ENCODE data around the gene TAOK1.

TAOK1 gene

DNA sequence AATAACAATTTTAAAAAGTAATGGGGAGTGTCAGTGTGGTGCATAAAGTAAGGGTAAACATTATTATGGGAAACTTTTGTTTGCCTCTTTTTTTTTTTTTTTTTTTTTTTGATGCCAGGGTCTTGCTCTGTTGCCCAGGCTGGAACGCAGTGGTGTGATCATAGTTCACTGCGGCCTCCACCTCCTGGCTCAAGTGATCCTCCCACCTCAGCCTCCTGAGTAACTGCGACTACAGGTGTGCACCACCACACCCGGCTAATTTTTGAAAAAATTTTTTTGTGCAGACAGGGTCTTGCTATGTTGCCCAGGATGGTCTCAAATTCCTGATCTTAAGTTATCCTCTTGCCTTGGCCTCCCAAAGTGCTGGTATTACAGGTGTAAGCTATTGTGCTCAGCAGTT is 10.7 kb downstream of the TAOK1 start:
- peaks cover 34% of the 10 kb centered on the region; the same call in 1 of the 2 replicates for H3K36me3 ChIP-seq (ENCODE audit: insufficient read depth, low read length)
- no peaks in the 10 kb centered on the region for H3K27me3 ChIP-seq (ENCODE audit: insufficient read depth, low read length, poor library complexity, severe bottlenecking)
- no peaks in the 10 kb centered on the region for H3K4me1 ChIP-seq (ENCODE audit: insufficient read depth, low read length, poor library complexity, severe bottlenecking)
- H3K9ac ChIP-seq (ENCODE audit: low read depth, low read length, poor library complexity, severe bottlenecking): no peak overlapping the region
- H3K4me3 ChIP-seq (ENCODE audit: low read length, poor library complexity, severe bottlenecking): no peak overlapping the region
- no peak overlapping the region for H3K4me2 ChIP-seq (ENCODE audit: low read depth, low read length, poor library complexity, severe bottlenecking)
- H3K79me2 ChIP-seq (ENCODE audit: insufficient read depth, low read length): peaks cover 97% of the 10 kb centered on the region
- no peak overlapping the region for H2AFZ ChIP-seq (ENCODE audit: low read length)
- H3K9me2 ChIP-seq (replicated peaks; ENCODE audit: low read depth, low read length): no peaks in the 10 kb centered on the region
- TF ChIP-seq EZH2phosphoT487 (IDR thresholded peaks at IDR 0.05; ENCODE audit: borderline replicate concordance): no peak
- TF ChIP-seq, protein P1, sequence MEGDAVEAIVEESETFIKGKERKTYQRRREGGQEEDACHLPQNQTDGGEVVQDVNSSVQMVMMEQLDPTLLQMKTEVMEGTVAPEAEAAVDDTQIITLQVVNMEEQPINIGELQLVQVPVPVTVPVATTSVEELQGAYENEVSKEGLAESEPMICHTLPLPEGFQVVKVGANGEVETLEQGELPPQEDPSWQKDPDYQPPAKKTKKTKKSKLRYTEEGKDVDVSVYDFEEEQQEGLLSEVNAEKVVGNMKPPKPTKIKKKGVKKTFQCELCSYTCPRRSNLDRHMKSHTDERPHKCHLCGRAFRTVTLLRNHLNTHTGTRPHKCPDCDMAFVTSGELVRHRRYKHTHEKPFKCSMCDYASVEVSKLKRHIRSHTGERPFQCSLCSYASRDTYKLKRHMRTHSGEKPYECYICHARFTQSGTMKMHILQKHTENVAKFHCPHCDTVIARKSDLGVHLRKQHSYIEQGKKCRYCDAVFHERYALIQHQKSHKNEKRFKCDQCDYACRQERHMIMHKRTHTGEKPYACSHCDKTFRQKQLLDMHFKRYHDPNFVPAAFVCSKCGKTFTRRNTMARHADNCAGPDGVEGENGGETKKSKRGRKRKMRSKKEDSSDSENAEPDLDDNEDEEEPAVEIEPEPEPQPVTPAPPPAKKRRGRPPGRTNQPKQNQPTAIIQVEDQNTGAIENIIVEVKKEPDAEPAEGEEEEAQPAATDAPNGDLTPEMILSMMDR (conservative IDR thresholded peaks at IDR 0.05; ENCODE audit: low read length): no peak
- no peaks in the 10 kb centered on the region for H3F3A ChIP-seq (ENCODE audit: low read depth)
- no peaks in the 10 kb centered on the region for H3K9me3 ChIP-seq (ENCODE audit: insufficient read depth, low read depth, low read length)
- peaks cover 55% of the 10 kb centered on the region for H4K20me1 ChIP-seq (ENCODE audit: insufficient read depth, low read length, poor library complexity, severe bottlenecking)

DNA sequence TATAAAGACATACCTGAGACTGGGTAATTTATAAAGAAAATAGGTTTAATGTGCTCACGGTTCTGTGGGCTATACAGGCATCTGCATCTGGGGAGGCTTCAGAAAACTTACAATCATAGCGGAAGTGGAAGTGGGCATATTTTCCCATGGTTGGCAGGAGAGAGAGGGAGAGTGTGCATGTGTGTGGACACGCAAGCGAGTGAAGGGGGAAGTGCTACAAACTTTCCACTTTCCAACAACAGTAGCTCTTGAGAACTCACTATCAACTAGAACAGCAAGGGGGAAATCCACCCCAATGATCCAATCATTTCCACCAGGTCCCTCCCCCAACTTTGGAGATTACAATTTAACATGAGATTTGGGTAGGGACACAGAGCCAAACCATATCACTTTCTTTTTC is 11.1 kb downstream of the TAOK1 start:
- no peak overlapping the region for H3K4me3 ChIP-seq (ENCODE audit: low read length, poor library complexity, severe bottlenecking)
- H3K9me3 ChIP-seq (ENCODE audit: insufficient read depth, low read depth, low read length): no peaks in the 10 kb centered on the region
- H3K9ac ChIP-seq (ENCODE audit: low read depth, low read length, poor library complexity, severe bottlenecking): no peak overlapping the region
- no peak overlapping the region for H3K4me2 ChIP-seq (ENCODE audit: low read depth, low read length, poor library complexity, severe bottlenecking)
- H3K9me2 ChIP-seq (replicated peaks; ENCODE audit: low read depth, low read length): no peaks in the 10 kb centered on the region
- H3K27me3 ChIP-seq (ENCODE audit: insufficient read depth, low read length, poor library complexity, severe bottlenecking): no peaks in the 10 kb centered on the region
- peaks cover 34% of the 10 kb centered on the region; the same call in 1 of the 2 replicates for H3K36me3 ChIP-seq (ENCODE audit: insufficient read depth, low read length)
- no peak overlapping the region for H2AFZ ChIP-seq (ENCODE audit: low read length)
- peaks cover 97% of the 10 kb centered on the region for H3K79me2 ChIP-seq (ENCODE audit: insufficient read depth, low read length)
- TF ChIP-seq, protein P1 (conservative IDR thresholded peaks at IDR 0.05; ENCODE audit: low read length): no peak
- no peak for TF ChIP-seq EZH2phosphoT487 (IDR thresholded peaks at IDR 0.05; ENCODE audit: borderline replicate concordance)
- H4K20me1 ChIP-seq (ENCODE audit: insufficient read depth, low read length, poor library complexity, severe bottlenecking): peaks cover 55% of the 10 kb centered on the region
- no peaks in the 10 kb centered on the region for H3F3A ChIP-seq (ENCODE audit: low read depth)
- no peaks in the 10 kb centered on the region for H3K4me1 ChIP-seq (ENCODE audit: insufficient read depth, low read length, poor library complexity, severe bottlenecking)

DNA sequence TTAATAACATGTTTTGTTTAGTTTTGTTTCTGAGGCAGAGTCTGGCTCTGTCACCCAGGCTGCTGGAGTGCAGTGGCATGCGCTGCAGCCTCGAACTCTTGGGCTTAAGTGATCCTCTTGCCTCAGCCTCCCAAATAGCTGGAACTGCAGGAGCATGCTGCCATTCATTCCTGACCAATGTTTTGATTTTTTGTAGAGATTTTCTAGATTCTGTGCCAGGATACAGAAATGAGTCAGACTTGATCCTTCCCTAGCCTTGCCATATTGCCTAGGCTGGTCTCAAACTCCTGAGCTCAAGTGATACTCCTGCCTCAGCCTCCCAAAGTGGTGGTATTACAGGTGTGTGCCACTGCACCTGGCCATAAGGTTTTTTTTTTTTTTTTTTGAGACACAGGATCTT is 17.7 kb downstream of the TAOK1 start:
- no peak overlapping the region for H3K9ac ChIP-seq (ENCODE audit: low read depth, low read length, poor library complexity, severe bottlenecking)
- no peaks in the 10 kb centered on the region for H3K9me2 ChIP-seq (replicated peaks; ENCODE audit: low read depth, low read length)
- peaks cover 55% of the 10 kb centered on the region for H4K20me1 ChIP-seq (ENCODE audit: insufficient read depth, low read length, poor library complexity, severe bottlenecking)
- no peaks in the 10 kb centered on the region for H3K27me3 ChIP-seq (ENCODE audit: insufficient read depth, low read length, poor library complexity, severe bottlenecking)
- H3K9me3 ChIP-seq (ENCODE audit: insufficient read depth, low read depth, low read length): no peaks in the 10 kb centered on the region
- H3K4me2 ChIP-seq (ENCODE audit: low read depth, low read length, poor library complexity, severe bottlenecking): no peak overlapping the region
- H3K36me3 ChIP-seq (ENCODE audit: insufficient read depth, low read length): peaks cover 32% of the 10 kb centered on the region; the same call in 1 of the 2 replicates
- TF ChIP-seq, protein P1 (conservative IDR thresholded peaks at IDR 0.05; ENCODE audit: low read length): no peak
- no peak for TF ChIP-seq EZH2phosphoT487 (IDR thresholded peaks at IDR 0.05; ENCODE audit: borderline replicate concordance)
- no peak overlapping the region for H3K4me3 ChIP-seq (ENCODE audit: low read length, poor library complexity, severe bottlenecking)
- peaks cover 4% of the 10 kb centered on the region for H3K4me1 ChIP-seq (ENCODE audit: insufficient read depth, low read length, poor library complexity, severe bottlenecking)
- H2AFZ ChIP-seq (ENCODE audit: low read length): no peak overlapping the region
- peaks cover 96% of the 10 kb centered on the region for H3K79me2 ChIP-seq (ENCODE audit: insufficient read depth, low read length)
- H3F3A ChIP-seq (ENCODE audit: low read depth): no peaks in the 10 kb centered on the region
